Erythroblast (primary cell): Measurements from ENCODE around the gene UGT1A1.

ENCODE experiments used
- GATA1 ChIP-seq: IDR thresholded peaks from 2 replicates; pipeline ENCODE4 v1.6.1; 2011; ENCODE audit warnings: low read depth, mild to moderate bottlenecking, control low read depth, low read length, moderate library complexity
- POLR2A ChIP-seq: IDR thresholded peaks from 2 replicates; pipeline ENCODE4 v1.6.1; 2011; ENCODE audit warnings: mild to moderate bottlenecking, low read length

DNA sequence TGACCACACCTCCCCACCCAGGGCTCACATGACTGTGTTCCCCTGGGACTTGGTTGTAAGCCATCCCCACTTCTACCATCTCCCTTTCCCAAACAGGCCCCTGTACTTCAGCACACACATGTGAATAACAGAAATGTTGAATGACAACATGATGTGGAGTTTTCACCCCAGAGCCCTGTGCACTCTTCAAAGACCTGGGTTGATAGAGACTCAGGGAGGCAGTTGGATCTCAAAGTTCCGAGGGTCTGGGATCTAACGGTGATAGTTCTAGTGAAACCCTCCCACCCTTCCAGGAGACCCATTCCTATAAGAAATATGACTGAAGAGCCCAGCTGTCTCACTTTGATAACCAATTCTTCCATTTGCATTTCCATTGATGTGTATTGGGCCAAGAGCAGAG is 18.0 kb downstream of the UGT1A1 start, which contains the start of gene MROH2A:
- TF ChIP-seq POLR2A (no peak), GATA1 (no peak)
